H1 (cell line): ENCODE results near the gene ASCC2.
"Not testable (repeated sequence)": the region's sequence is repeated elsewhere in the genome, so short reads cannot be mapped to it uniquely, and the experiment has no call there.

Experiments used
- ASH2L ChIP-seq: fragments of 200-600, 300-600 bp; sonication (generic); IDR thresholded peaks from one replicate; pipeline ENCODE4 v1.7.1; 2017; ENCODE audit warnings: low read length
- CHD1 ChIP-seq: IDR thresholded peaks from 2 replicates; pipeline ENCODE4 v1.6.1; 2012; ENCODE audit warnings: low read depth, low read length, improper control_type of control experiment
- CREB1 ChIP-seq: IDR thresholded peaks from 2 replicates; pipeline ENCODE4 v1.6.1; 2012; ENCODE audit warnings: inconsistent platforms
- CTCF ChIP-seq, 3 experiments: IDR thresholded peaks; 1 replicate in 2 of 3; 2 replicates in 1 of 3; pipeline versions ENCODE4 v1.5.1 to v1.6.1; 2011; ENCODE audit warnings: low read length in 3 of 3, mild to moderate bottlenecking in 3 of 3, inconsistent platforms in 2 of 3, low read depth in 1 of 3, moderate library complexity in 1 of 3; ENCODE audit not compliant: insufficient read depth in 1 of 3; ENCODE audit errors: control extremely low read depth in 1 of 3
- EGR1 ChIP-seq: IDR thresholded peaks from 2 replicates; pipeline ENCODE4 v1.6.1; 2011; ENCODE audit warnings: low read depth, low read length, borderline replicate concordance
- EZH2 ChIP-seq: fragments of 200-600 bp; sonication (generic); IDR thresholded peaks from 2 replicates; pipeline ENCODE4 v1.7.1; 2012; ENCODE audit warnings: low read depth, mild to moderate bottlenecking, moderate library complexity, low read length, inconsistent platforms; ENCODE audit not compliant: severe bottlenecking
- JUN ChIP-seq: IDR thresholded peaks from 2 replicates; pipeline ENCODE4 v1.6.1; 2011; ENCODE audit warnings: low read depth, mild to moderate bottlenecking, improper control_type of control experiment, low read length
- POLR2A ChIP-seq, 2 experiments: IDR thresholded peaks; 1 replicate in 1 of 2; 2 replicates in 1 of 2; pipeline ENCODE4 v1.6.1; 2011; ENCODE audit warnings: low read depth in 2 of 2, low read length in 2 of 2, mild to moderate bottlenecking in 2 of 2; ENCODE audit errors: control extremely low read depth in 1 of 2
- TBP ChIP-seq: IDR thresholded peaks from 2 replicates; pipeline ENCODE4 v1.6.1; 2011; ENCODE audit warnings: low read depth, low read length, improper control_type of control experiment
- USF2 ChIP-seq: IDR thresholded peaks from 2 replicates; pipeline ENCODE4 v1.6.1; 2011; ENCODE audit warnings: low read length, improper control_type of control experiment
- YY1 ChIP-seq: IDR thresholded peaks from 2 replicates; pipeline ENCODE4 v1.6.1; 2011; ENCODE audit warnings: low read depth, mild to moderate bottlenecking, low read length

- TF ChIP-seq YY1; POLR2A (IDR thresholded peaks at IDR 0.05; ENCODE audit: control extremely low read depth in 1 of 2, low read depth in 2 of 2, low read length in 2 of 2); ASH2L; CREB1; EZH2; JUN; TBP; EGR1; CTCF (IDR thresholded peaks at IDR 0.05; ENCODE audit: control extremely low read depth in 1 of 3, insufficient read depth in 1 of 3, low read depth in 1 of 3, low read length in 3 of 3); USF2; CHD1: not testable (repeated sequence)
These were observed 83.2 kb downstream of the ASCC2 start for GRCh38 chr22:29754658-29755395.
